Stimulated activated CD8-positive, alpha-beta memory T cell treated with anti-CD3 and anti-CD28 coated beads, Interleukin-4, amount 100 ng/mL, for 48 hours (primary cell): ENCODE data around the gene PPP1R1C.

Experiments
- DNase-seq: peaks from one replicate; pipeline ENCODE4 v3.0.0-alpha.2; 2020

PPP1R1C gene

GRCh38 chr2:182117196-182117595 lies 131.5 kb downstream of the PPP1R1C start:
- no peak for DNase-seq

GRCh38 chr2:182128821-182129707 lies 143.4 kb downstream of the PPP1R1C start:
- no peak for DNase-seq

GRCh38 chr2:182132605-182133004 lies 147.0 kb downstream of the PPP1R1C start:
- DNase-seq, result no peak

GRCh38 chr2:182133195-182133891 lies 147.7 kb downstream of the PPP1R1C start:
- DNase-seq, result no peak

GRCh38 chr2:182134201-182134600 lies 148.5 kb downstream of the PPP1R1C start:
- no peak for DNase-seq

- DNase-seq, result no peak
These were observed 156.4 kb downstream of the PPP1R1C start for GRCh38 chr2:182142062-182142461.

GRCh38 chr2:182144041-182144775 lies 158.6 kb downstream of the PPP1R1C start:
- no peak for DNase-seq

- DNase-seq, result no peak
These were observed 159.1 kb downstream of the PPP1R1C start for GRCh38 chr2:182144776-182145165.

- no peak for DNase-seq
These were observed 162.7 kb downstream of the PPP1R1C start for GRCh38 chr2:182148344-182148743.

- DNase-seq, result no peak
These were observed 178.2 kb downstream of the PPP1R1C start for GRCh38 chr2:182163878-182164277.

- no peak for DNase-seq
These were observed 179.0 kb downstream of the PPP1R1C start for GRCh38 chr2:182164686-182165085.

- no peak for DNase-seq
These were observed 179.5 kb downstream of the PPP1R1C start for GRCh38 chr2:182165202-182165601.

GRCh38 chr2:182166406-182166805 lies 180.8 kb downstream of the PPP1R1C start:
- no peak for DNase-seq

- no peak for DNase-seq
These were observed 181.2 kb downstream of the PPP1R1C start for GRCh38 chr2:182166841-182167240.
